Loucy (cell line): ENCODE results near the gene SLC39A11.

Experiments
- CTCF ChIP-seq: fragments of 200-600 bp; sonication (generic); conservative IDR thresholded peaks from 2 replicates; pipeline ENCODE4 v1.5.1; 2014; ENCODE audit warnings: mild to moderate bottlenecking, antibody characterized with exemption, low read length
- EZH2phosphoT487 ChIP-seq: fragments of 200-600 bp; IDR thresholded peaks from 2 replicates; pipeline ENCODE4 v1.6.1; 2018; ENCODE audit warnings: antibody characterized with exemption, mild to moderate bottlenecking, moderate library complexity, borderline replicate concordance

- no peak for TF ChIP-seq CTCF
- no peak for TF ChIP-seq EZH2phosphoT487
Measured at GRCh38 chr17:72872396-72872795, 220.1 kb downstream of the SLC39A11 start.
